HFFc6 (cell line): Measurements from ENCODE around the gene EXOC4. TPM values are rescaled to one million over a fixed set of nuclear protein-coding genes. Genes with fewer than 3 reads are reported as not detected.

Experiments
- DNase-seq: peaks from one replicate; pipeline ENCODE4 v3.0.0-alpha.2; 2018
- H3K27ac Mint-ChIP-seq: 2 replicates; pipeline ENCODE4 v1.8.0; 2020; ENCODE audit warnings: mild to moderate bottlenecking, mixed read lengths
- H3K27me3 Mint-ChIP-seq: 2 replicates; pipeline ENCODE4 v1.8.0; 2021; ENCODE audit warnings: mild to moderate bottlenecking, moderate library complexity, mixed read lengths; ENCODE audit not compliant: insufficient read depth
- H3K36me3 Mint-ChIP-seq: 2 replicates; pipeline ENCODE4 v1.8.0; 2021; ENCODE audit warnings: low read depth, mixed read lengths
- H3K4me1 Mint-ChIP-seq: 2 replicates; pipeline ENCODE4 v1.8.0; 2020; ENCODE audit warnings: low read depth, mixed read lengths
- H3K4me3 Mint-ChIP-seq: 2 replicates; pipeline ENCODE4 v1.8.0; 2020; ENCODE audit warnings: mild to moderate bottlenecking, moderate library complexity, mixed read lengths
- H3K9me3 Mint-ChIP-seq: 2 replicates; pipeline ENCODE4 v1.8.0; 2020; ENCODE audit warnings: mild to moderate bottlenecking, mixed read lengths
- CTCF ChIP-seq: fragments of 200-600 bp; sonication (generic); IDR thresholded peaks from 2 replicates; pipeline ENCODE4 v1.5.0; 2021; ENCODE audit warnings: antibody characterized with exemption, mild to moderate bottlenecking
- total RNA-seq, 6 experiments: library from RNA; stranded (reverse); fragmentation: NEBNext Ultra II Directional; extraction: Animal tissue kit (Norgen Biotek cat#: 25700); gene quantifications; 2 replicates in 1 of 6; 3 replicates in 5 of 6; pipeline ENCODE4 v1.2.3, GENCODE V29; 2021

Gene EXOC4
- total RNA-seq, 6 experiments from 2014 or later: 57.6 to 67.6 (median 61.4) TPM

GRCh38 chr7:133709036-133709880, 456.4 kb downstream of the EXOC4 start:
- no peak overlapping the region for H3K27ac Mint-ChIP-seq
- H3K9me3 Mint-ChIP-seq: no peaks in the 10 kb centered on the region
- H3K4me3 Mint-ChIP-seq: no peak overlapping the region; the same call in 1 of the 2 replicates
- no peaks in the 10 kb centered on the region for H3K36me3 Mint-ChIP-seq
- H3K27me3 Mint-ChIP-seq: 0 out of 2 replicates have a peak, but pooled peaks cover 2% of the 10 kb centered on the region
- TF ChIP-seq CTCF: no peak
- peaks cover 54% of the 10 kb centered on the region for H3K4me1 Mint-ChIP-seq
- DNase-seq: no peak

GRCh38 chr7:133712544-133712943, 459.7 kb downstream of the EXOC4 start:
- Mint-ChIP-seq H3K36me3 (no peaks in the 10 kb centered on the region), H3K27ac (no peak overlapping the region), H3K4me1 (peaks cover 27% of the 10 kb centered on the region), H3K9me3 (no peaks in the 10 kb centered on the region), H3K27me3 (no peaks in the 10 kb centered on the region), H3K4me3 (no peak overlapping the region)
- TF ChIP-seq CTCF: no peak
- DNase-seq: no peak

GRCh38 chr7:133714654-133715053, 461.8 kb downstream of the EXOC4 start:
- H3K36me3 Mint-ChIP-seq: no peaks in the 10 kb centered on the region
- peaks cover 5% of the 10 kb centered on the region for H3K4me1 Mint-ChIP-seq
- DNase-seq: no peak
- no peak overlapping the region for H3K4me3 Mint-ChIP-seq
- H3K27me3 Mint-ChIP-seq: no peaks in the 10 kb centered on the region
- no peak overlapping the region for H3K27ac Mint-ChIP-seq
- no peak for TF ChIP-seq CTCF
- no peaks in the 10 kb centered on the region for H3K9me3 Mint-ChIP-seq

- no peak for TF ChIP-seq CTCF
- Mint-ChIP-seq H3K4me3 (no peak overlapping the region), H3K27me3 (no peaks in the 10 kb centered on the region), H3K36me3 (no peaks in the 10 kb centered on the region), H3K4me1 (no peaks in the 10 kb centered on the region), H3K9me3 (no peaks in the 10 kb centered on the region), H3K27ac (no peak overlapping the region)
- no peak for DNase-seq
These were observed 465.3 kb downstream of the EXOC4 start for GRCh38 chr7:133718131-133718530.

- H3K27me3 Mint-ChIP-seq: no peaks in the 10 kb centered on the region
- H3K4me1 Mint-ChIP-seq: no peaks in the 10 kb centered on the region
- H3K9me3 Mint-ChIP-seq: no peaks in the 10 kb centered on the region
- H3K27ac Mint-ChIP-seq: no peak overlapping the region
- DNase-seq: no peak
- no peak overlapping the region for H3K4me3 Mint-ChIP-seq
- no peak for TF ChIP-seq CTCF
- no peaks in the 10 kb centered on the region for H3K36me3 Mint-ChIP-seq
These were observed 470.2 kb downstream of the EXOC4 start for GRCh38 chr7:133723044-133723443.
